ENCODE data around the gene DSCAM.

DNA sequence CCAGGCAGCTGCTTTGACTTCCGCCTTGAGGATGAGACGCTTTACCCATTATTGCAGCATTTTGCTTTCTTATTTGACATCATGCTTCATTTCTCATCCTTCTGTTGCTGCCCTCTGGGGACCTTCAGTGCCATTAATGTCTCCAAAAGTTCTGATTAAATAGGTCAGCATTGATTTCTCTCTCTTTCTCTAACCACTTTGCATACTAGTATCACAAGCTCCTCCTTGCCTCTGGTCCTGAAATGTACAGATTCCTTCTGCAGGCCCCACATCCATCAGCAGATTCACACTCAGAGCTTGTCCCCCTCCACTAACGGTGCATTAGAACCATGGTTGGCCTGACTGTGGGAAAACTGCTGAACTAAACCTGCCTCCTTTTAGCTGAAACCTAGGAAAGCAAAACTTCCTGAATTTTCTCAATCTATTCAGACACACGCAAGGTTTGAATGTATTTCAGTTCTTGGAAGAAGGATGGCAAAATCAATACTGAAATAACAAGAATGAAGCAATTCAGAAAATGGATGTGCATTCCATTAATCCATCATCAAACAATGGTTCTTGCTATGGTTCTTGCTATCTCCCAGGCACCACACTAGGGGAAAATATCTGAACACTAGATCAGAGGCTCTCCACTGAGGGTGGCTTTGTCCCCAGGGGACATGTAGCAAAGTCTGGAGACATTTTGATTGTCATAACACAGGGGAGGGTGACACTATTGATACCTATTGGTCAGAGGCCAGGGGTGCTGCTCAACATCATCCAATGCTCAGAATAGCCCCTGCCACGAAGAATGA, 825.2 kb downstream of the DSCAM start:
- TF ChIP-seq CTCF (IDR thresholded peaks at IDR 0.05): no peak
- TF ChIP-seq POLR2A (IDR thresholded peaks at IDR 0.05): no peak

All from Peyer's patch (tissue), 4 donors.